GM19035 (cell line): ENCODE results near the gene FCRL2.

Experiments used
- ATAC-seq: cut with Tn5 transposase; IDR thresholded peaks from one replicate; pipeline ENCODE4 v1.9.1; 2021; ENCODE audit not compliant: unreplicated experiment

The FCRL2 gene

GRCh38 chr1:157776971-157777391 is at the start of gene FCRL2:
Gene FCRL2, minus strand, starts transcription at chr1:157777132. Its CDS starts 59 bp downstream, at chr1:157777073.
- ATAC-seq, result peak; percentile 57

DNA sequence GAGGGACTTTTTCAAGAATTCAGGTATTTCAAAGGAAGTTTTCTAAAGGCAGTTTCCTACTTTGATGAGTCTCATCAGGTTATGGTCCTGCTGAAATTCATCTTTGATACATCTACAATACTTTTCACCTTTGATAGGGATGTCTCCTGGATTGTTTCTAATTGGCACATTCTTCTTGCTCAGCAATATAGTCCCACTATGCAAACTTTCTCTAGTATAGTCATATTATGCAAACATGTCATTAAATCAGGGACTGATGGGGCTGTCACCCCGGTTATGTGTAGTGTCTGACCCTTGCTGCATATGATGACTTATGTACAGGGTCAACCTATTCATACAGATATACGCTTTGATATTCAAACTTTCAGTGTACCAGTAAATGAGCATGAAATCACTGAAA is 43.4 kb upstream of the FCRL2 start:
- no peak for ATAC-seq

DNA sequence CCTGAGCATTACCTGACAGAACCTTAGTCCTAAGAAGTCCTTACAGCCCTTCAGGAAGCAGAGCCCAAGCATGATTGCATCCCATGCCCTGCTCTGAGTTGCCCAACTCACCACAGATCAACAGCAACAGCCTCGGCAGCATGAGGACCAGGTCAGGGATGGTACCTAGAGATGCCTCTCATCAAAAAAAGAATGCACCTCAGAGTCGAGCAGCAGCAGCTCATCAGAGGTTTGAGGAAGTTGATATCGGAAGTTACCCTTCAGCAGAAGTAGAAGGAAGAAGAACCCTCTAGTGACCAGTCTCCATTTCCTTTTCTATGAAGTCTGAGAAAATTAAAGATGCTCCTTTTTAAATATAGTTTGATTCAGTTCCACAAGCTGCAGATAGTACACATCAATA is 43.0 kb upstream of the FCRL2 start, which contains the start of gene FCRL1:
Gene FCRL1 (minus strand): TSS at position 225 of the 400 bp plus-strand sequence. CDS start 83 bp downstream, at position 142.
- ATAC-seq, result no peak

GRCh38 chr1:157819215-157819614 is 42.3 kb upstream of the FCRL2 start:
- no peak for ATAC-seq

DNA sequence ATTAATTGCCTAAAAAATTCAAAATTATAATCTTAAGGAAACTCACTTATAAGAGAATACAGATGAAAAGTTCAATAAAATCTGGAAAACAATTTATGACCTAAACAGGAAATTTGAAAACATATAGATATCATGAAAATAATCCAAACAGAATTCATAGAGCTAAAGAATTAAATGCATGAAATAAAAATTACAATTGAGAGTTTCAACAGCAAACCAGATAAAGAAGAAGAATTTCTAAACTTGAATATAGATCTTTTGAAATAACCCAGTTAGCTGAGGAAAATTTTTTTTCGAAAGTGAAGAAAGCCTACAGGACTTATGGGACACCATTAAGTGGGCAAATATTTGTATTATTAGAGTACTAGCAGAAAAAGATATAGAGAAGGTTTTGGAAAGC is 36.3 kb upstream of the FCRL2 start:
- ATAC-seq, result no peak

GRCh38 chr1:157806431-157807149 is 29.7 kb upstream of the FCRL2 start:
- ATAC-seq, result peak; percentile 92

DNA sequence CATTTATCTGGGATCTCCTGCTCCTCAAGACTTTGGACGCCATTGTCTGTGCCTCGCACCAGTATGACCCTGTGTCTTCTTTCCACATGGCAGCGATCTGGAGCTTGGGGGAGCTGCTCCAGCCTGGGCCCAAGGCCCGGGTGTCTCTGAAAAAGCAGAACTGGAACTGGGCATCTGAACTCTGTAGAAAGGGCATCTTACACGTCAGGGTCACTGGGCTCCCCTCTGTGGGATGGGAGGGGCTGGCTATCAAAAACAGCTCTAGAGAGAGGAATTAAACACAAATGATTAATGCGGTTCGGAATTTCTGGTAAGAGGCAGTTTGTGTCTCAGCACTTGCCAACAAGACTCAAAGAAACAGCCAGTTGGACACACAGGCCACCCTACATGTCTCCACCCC is 26.9 kb upstream of the FCRL2 start:
- no peak for ATAC-seq

DNA sequence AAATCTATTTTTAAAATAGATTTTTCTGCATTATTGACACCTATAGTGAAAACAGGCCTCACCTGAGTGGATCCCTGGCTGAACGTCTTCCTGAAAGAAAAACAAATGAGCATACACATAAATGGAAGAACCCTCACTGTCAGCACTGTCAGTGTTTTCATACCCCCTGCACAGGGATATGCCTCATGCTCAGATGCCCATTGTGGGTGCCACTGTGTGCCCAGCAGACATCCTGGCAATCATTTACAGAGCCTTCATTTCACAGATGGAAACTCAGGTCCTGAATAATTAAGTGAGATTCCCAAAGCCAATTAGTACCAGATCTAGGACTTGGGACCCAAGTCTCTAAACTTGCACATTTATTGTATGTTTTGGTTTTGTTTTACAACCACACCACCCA is 23.1 kb upstream of the FCRL2 start:
- no peak for ATAC-seq

GRCh38 chr1:157798211-157798610 is 21.3 kb upstream of the FCRL2 start:
- ATAC-seq, result no peak

DNA sequence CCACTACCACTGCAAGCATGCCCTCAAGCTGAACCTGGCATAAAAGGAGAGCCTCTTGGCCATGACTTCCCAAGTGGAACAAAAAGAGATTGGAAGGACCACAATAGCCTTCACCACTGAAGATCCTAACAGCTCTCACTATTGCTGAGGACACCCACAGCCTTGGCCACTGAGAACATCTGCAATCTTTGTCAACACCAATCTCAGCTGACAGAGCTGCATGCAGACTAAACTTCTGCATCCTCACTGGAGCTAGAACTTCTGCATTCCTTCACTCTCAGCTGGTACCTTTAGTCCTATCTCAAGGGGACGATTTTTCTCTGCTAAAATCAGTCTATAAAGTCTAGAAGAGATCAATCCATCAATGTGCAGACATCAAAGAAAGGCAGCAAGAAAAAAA is 8.3 kb upstream of the FCRL2 start:
- ATAC-seq, result no peak

DNA sequence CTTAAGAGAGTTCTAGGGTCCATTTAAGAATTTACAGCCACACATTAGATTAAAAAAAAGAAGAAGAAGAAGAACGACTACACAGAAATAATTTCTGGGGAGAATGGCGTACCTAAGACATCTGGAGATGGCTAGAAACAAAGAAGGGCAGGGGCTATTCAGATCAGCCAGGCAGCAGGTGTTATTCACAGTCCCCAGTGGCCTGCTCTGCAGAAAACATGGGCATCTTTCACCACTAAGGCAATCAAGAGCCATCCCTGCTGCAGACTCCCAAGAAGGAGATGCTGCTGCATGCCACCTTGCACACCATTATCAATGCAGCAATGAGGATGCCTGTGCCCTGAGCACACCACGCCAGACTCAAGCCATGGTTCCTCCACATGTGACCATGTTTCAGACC is 7.9 kb upstream of the FCRL2 start:
- ATAC-seq, result no peak

DNA sequence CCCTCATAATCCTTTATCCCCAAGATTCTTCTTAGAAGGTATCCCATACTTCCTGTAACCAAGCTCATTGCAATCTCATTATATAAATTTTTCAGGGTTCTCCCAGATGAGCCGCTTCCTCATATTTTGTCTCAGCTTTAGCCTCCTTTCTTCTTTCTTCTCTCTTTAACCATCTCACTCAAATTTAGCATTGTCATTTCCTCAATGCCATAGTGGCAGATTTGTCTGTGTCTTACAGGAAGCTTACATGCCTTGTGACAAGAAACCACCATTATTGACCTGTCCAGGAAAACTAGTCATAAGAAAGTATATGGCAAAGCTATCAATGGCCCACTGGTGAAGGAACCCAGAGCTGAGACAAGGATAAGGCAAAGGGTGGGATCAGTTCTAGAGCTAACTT is 6.0 kb upstream of the FCRL2 start:
- ATAC-seq, result no peak

DNA sequence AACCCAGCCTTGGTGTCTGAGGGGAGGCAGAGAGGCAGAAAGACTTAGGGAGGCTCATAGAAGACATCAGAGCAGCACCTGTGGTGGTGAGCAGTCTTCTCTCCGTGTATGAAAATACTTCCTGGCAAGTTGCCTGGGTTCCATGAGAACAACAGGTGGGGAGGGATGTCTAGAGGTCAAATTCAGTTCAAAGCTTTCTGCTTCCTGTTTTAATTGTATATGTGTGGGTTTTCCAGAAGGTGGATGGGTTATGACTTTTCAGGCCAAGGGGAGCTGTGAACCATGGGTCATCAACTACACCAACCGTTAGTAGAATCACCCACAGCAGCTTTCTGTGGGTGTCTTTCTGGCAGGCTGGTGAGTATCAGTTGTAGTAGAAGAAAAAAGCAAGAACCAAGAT is 4.1 kb upstream of the FCRL2 start:
- ATAC-seq, result peak; percentile 57

DNA sequence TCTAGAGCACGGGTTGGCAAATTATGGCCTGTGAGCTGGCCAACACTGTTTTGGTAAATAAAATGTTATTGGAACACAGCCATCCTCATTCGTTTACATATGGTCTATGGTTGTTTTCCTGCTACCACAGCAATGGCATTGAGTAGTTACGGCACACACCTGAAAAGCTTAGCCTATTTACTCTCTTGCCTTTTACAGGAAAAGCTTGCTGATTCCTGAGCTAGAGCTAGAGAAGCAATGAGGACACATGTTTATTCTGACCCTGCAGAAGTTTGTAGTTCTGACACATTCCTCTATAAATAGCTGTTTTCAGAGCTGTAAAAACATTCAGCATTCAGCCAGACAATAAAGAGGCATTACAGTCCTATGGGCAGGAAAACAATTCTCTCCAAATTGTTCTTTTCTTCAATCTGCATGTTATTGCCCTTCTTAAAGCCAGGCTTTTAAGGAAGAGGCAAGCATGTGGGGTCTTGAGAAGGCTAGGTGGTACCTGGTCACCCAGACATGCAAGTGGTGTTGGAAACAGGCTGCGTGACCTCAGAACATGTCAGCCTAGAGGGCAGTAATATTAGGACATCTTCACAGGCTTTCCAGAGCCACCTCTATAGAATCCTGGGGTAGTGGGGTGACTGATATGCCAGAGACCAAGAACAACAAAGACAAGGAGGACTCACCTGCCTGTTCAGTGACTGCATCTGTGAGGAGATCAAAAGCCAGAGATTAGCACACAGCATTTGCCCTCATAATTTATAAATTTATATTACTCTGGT is 1.6 kb downstream of the FCRL2 start:
- no peak for ATAC-seq

GRCh38 chr1:157774412-157774811 is 2.5 kb downstream of the FCRL2 start:
- ATAC-seq, result no peak

DNA sequence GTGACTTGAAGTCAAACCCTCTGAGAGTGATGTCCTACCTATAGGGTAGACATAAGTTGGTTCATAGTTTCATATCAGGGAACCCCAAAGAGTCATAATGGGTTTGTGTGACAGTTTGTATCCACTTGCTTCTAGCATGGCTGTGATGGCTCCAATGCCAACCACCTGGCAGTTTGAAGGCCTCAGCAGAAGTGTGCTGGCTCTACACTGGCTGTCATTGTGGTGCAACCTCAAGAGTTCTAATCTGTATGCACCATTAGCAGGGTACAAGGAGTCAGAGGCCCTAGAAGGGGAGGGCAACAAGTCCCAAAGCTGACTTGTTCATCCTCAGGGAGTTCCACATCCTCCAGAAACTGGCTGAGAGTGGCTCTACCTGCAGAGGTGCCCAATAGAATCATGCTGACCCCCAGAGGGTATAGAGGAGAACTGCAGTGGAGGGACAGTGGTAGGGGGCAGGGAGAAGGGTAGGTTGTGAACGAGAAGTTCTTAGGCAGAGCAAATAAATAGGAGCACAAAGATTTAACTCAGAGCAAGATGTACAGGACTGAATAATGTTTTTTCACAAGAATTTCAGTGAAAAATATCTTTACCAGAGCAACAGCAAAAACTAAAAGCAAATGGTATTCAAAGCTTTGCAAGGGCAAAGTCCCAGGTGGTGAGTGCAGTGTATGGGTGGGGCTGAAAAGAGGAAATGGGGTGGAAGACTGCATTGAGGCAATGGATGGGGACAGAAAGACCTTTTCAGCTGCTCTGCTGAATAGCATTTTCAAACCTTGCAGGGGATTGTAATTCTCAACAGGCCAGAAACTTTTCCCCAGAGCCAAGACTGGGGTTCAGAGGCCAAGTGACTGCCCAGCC is 3.2 kb downstream of the FCRL2 start:
- peak; percentile 56 for ATAC-seq

GRCh38 chr1:157771661-157772425 is 5.1 kb downstream of the FCRL2 start:
- ATAC-seq, result no peak

GRCh38 chr1:157770442-157771043 is 6.4 kb downstream of the FCRL2 start:
- no peak for ATAC-seq

DNA sequence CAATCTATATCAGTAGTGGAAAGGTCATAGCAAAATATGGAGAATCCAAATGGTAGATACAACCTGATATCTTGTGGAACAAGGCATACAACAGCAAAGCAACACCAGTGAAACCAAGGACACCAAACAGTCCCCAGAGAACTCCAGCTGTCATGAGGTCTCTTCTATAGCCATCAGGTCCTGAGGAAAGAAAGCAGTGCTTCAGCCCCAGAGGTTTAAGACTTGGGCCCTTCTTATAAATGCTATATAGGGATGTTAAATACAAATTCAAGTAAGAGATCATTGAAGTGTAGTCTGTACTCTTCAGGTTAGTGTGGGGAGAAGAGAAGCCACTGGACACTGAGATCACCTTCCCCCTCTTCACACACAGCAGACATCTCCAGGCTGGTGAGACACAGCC is 10.1 kb downstream of the FCRL2 start:
- ATAC-seq, result no peak

DNA sequence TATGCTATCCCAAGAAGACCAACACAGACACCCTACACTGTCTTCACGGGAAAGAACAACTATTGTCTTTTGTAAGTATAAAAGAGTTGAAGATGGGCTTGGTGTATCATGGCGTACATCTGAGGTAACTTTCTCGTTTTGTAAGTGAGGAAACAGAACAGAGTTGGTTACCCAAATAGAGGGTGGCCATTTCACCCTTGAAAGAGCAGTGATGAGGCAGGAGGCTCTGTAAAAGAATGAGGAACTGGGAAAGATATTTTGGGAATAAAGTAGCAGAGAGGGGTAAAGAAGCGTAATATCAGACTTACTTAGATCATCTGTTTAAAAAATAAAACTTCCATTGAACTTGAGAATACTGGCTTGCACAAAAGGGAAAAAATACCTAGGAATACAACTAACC is 18.9 kb downstream of the FCRL2 start:
- no peak for ATAC-seq
